Spleen (tissue), 3 donors: ENCODE results near the gene PEF1.

ENCODE experiments used
- POLR2A ChIP-seq, 3 donors: fragments of 450-650 bp; IDR thresholded peaks; one replicate each; pipeline ENCODE4 v1.5.1; 2017; ENCODE audit warnings: antibody characterized with exemption in 3 of 3, mild to moderate bottlenecking in 1 of 3
- POLR2AphosphoS5 ChIP-seq, 3 donors: sonication (generic); formaldehyde crosslinking; IDR thresholded peaks; one replicate each; pipeline ENCODE4 v1.5.1; 2017; ENCODE audit warnings: antibody characterized with exemption in 3 of 3

DNA sequence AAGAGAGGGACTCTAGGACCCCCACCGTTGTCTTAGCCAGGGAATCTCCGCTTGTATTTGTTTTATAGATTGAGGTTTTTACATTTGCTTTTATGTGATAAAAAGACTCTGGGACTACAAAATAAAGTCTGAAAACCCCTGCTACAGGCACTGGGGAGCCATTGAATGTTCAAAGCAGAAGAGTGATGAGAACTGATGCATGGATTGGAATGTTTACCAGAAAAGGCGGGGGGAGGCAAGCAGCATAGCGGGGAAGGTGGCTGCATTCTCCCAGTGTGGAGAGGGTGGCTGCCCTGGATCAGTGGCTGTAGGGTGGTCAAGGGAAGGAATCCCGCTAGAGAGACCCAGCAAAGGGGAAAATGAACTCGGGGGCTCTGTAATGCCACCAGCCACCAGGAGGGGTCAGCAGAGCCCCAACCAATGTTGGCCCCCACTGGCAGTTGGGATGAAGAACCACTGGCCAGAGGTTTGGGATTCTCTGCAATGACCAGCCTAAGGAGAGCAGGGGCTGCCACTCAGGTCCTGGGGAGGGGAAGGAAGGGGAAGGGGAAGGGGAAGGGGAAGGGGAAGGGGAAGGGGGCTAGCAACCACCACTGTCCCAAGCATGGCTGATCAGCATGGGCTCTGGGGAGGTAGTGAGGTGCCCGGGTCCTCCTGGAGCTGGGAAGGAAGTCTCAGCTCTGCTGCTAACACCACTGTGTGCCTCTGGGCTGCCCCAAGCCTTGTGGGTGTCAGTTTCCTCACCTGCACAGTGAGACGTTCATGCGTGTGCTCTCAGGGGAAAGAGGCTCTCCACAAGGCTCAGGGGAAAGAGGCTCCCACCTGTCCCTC is 19.2 kb upstream of the PEF1 start:
- TF ChIP-seq POLR2AphosphoS5 (IDR thresholded peaks at IDR 0.05) (peak in 1 of 3 donors; percentile 17), POLR2A (IDR thresholded peaks at IDR 0.05) (no peak)
